H4 (cell line): ENCODE data around the gene BBX. TPM values are rescaled to one million over a fixed set of nuclear protein-coding genes. Genes with fewer than 3 reads are reported as not detected.

ENCODE experiments used
- DNase-seq: peaks from one replicate; pipeline ENCODE4 v3.0.0-alpha.2; 2015; ENCODE audit warnings: low spot score
- total RNA-seq: library from RNA; depleted of rRNA; stranded (reverse); fragments of >200 nt; shearing (Covaris generic); gene quantifications from 2 replicates; pipeline ENCODE4 v1.2.3, GENCODE V29; 2014

BBX gene
- total RNA-seq, 1 experiment from 2014 or later: 30.6 TPM

GRCh38 chr3:107650788-107651187 is 128.0 kb downstream of the BBX start:
- no peak for DNase-seq

- DNase-seq: no peak
These were observed 129.0 kb downstream of the BBX start for GRCh38 chr3:107651782-107652181.

- DNase-seq: no peak
These were observed 131.5 kb downstream of the BBX start for GRCh38 chr3:107654218-107654617.

- no peak for DNase-seq
These were observed 135.2 kb downstream of the BBX start for GRCh38 chr3:107657971-107658370.

- DNase-seq: peak; percentile 39
These were observed 137.7 kb downstream of the BBX start for GRCh38 chr3:107660306-107660976.

GRCh38 chr3:107661447-107662123 is 138.8 kb downstream of the BBX start:
- DNase-seq: peak; percentile 19

GRCh38 chr3:107662124-107662507 is 139.4 kb downstream of the BBX start:
- peak; percentile 25 for DNase-seq

GRCh38 chr3:107662586-107662985 is 139.8 kb downstream of the BBX start:
- DNase-seq: peak; percentile 41

GRCh38 chr3:107663266-107663665 is 140.5 kb downstream of the BBX start:
- no peak for DNase-seq

- DNase-seq: no peak
These were observed 141.9 kb downstream of the BBX start for GRCh38 chr3:107664614-107665013.

- no peak for DNase-seq
These were observed 142.6 kb downstream of the BBX start for GRCh38 chr3:107665351-107665750.

- no peak for DNase-seq
These were observed 144.1 kb downstream of the BBX start for GRCh38 chr3:107666853-107667252.

GRCh38 chr3:107668416-107668815 is 145.7 kb downstream of the BBX start:
- DNase-seq: no peak

GRCh38 chr3:107668963-107669362 is 146.2 kb downstream of the BBX start:
- no peak for DNase-seq

- no peak for DNase-seq
These were observed 146.9 kb downstream of the BBX start for GRCh38 chr3:107669669-107670068.

GRCh38 chr3:107670986-107671385 is 148.2 kb downstream of the BBX start:
- DNase-seq: no peak

- DNase-seq: no peak
These were observed 151.6 kb downstream of the BBX start for GRCh38 chr3:107674371-107674770.

- DNase-seq: no peak
These were observed 152.6 kb downstream of the BBX start for GRCh38 chr3:107675233-107675900.

GRCh38 chr3:107676469-107677309 is 153.9 kb downstream of the BBX start:
- DNase-seq: peak; percentile 21

GRCh38 chr3:107679921-107680320 is 157.2 kb downstream of the BBX start:
- no peak for DNase-seq

GRCh38 chr3:107680698-107681097 is 157.9 kb downstream of the BBX start:
- DNase-seq: no peak

- DNase-seq: no peak
These were observed 158.6 kb downstream of the BBX start for GRCh38 chr3:107681396-107681795.
